Endothelial cell of umbilical vein (primary cell): ENCODE results near the gene ZNF418. TPM values are rescaled to one million over a fixed set of nuclear protein-coding genes. Genes with fewer than 3 reads are reported as not detected.
"Not testable (repeated sequence)": the region's sequence is repeated elsewhere in the genome, so short reads cannot be mapped to it uniquely, and the experiment has no call there.

Experiments
- BruUV-seq: library from RNA; stranded (reverse); fragments of 400-500 nt; replicated peaks from 2 replicates; lab custom pipeline; 2021; lab: Mats Ljungman, UMichigan
- CTCF ChIA-PET: fragments of 300-600, 350-600 bp; sonication (Branson Sonifier 250); formaldehyde crosslinking; loops from one replicate; lab custom pipeline; 2021; ENCODE audit warnings: antibody characterized with exemption, inconsistent platforms; lab: Charles Lee
- POLR2A ChIA-PET: fragments of 300-600, 350-600 bp; sonication (Branson Sonifier 250); formaldehyde crosslinking; loops from one replicate; lab custom pipeline; 2021; ENCODE audit warnings: antibody characterized with exemption, inconsistent platforms; lab: Charles Lee
- DNase-seq: peaks from one replicate; pipeline ENCODE4 v3.0.0-alpha.2; 2011; ENCODE audit warnings: low read depth, low spot score
- FAIRE-seq: peaks from 2 replicates; lab custom pipeline; 2011; peaks lifted over from hg19 to GRCh38; lab: Jason Lieb, UNC
- H2AFZ ChIP-seq: 2 replicates; pipeline ENCODE4 v1.6.0; 2012; ENCODE audit warnings: low read depth, low read length, control low read depth, inconsistent platforms
- H3K27ac ChIP-seq: 2 replicates; pipeline ENCODE4 v1.5.1; 2011; ENCODE audit warnings: low read depth, mild to moderate bottlenecking, control low read depth, low read length, moderate library complexity; ENCODE audit not compliant: insufficient read depth
- H3K27me3 ChIP-seq, 2 experiments: 2 replicates each; pipeline versions ENCODE4 v1.6.0 to v1.6.1; 2011; ENCODE audit warnings: low read length in 2 of 2, mixed read lengths in 1 of 2; ENCODE audit not compliant: control insufficient read depth in 2 of 2, insufficient read depth in 2 of 2
- H3K36me3 ChIP-seq, 2 experiments: 2 replicates in 1 of 2; 3 replicates in 1 of 2; pipeline ENCODE4 v1.5.1; 2011; ENCODE audit warnings: low read length in 2 of 2, mild to moderate bottlenecking in 1 of 2, moderate library complexity in 1 of 2; ENCODE audit not compliant: control insufficient read depth in 2 of 2, insufficient read depth in 2 of 2; ENCODE audit errors: extremely low read depth in 1 of 2
- H3K4me1 ChIP-seq: 3 replicates; pipeline ENCODE4 v1.5.1; 2011; ENCODE audit warnings: mild to moderate bottlenecking, low read length; ENCODE audit not compliant: control insufficient read depth, insufficient read depth; ENCODE audit errors: extremely low read depth
- H3K4me2 ChIP-seq: 2 replicates; pipeline ENCODE4 v1.6.1; 2011; ENCODE audit warnings: low read length, control low read depth, mixed read lengths; ENCODE audit not compliant: insufficient read depth
- H3K4me3 ChIP-seq, 3 experiments: fragments of 200-600 bp in 1 of 3; sonication (generic), shearing (Covaris generic) in 1 of 3; replicated peaks in 1 of 3; 2 replicates each; pipeline ENCODE4 v1.5.1; 2011 to 2016; ENCODE audit warnings: control low read depth in 3 of 3, low read length in 3 of 3, mild to moderate bottlenecking in 2 of 3, inconsistent platforms in 1 of 3, low read depth in 1 of 3, moderate library complexity in 1 of 3; ENCODE audit not compliant: insufficient read depth in 1 of 3
- H3K79me2 ChIP-seq: 2 replicates; pipeline ENCODE4 v1.6.0; 2012; ENCODE audit warnings: low read length, inconsistent platforms; ENCODE audit not compliant: control insufficient read depth, insufficient read depth
- H3K9ac ChIP-seq: replicated peaks from 2 replicates; pipeline ENCODE3; 2011; ENCODE audit warnings: low read length, control low read depth; ENCODE audit not compliant: insufficient read depth; ENCODE audit errors: extremely low read depth
- H3K9me1 ChIP-seq: replicated peaks from 3 replicates; pipeline ENCODE4 v1.6.0; 2011; ENCODE audit warnings: mild to moderate bottlenecking, low read length; ENCODE audit not compliant: control insufficient read depth, insufficient read depth; ENCODE audit errors: extremely low read depth
- H3K9me3 ChIP-seq: replicated peaks from 2 replicates; pipeline ENCODE4 v1.5.1; 2012; ENCODE audit warnings: low read length, inconsistent platforms; ENCODE audit not compliant: control insufficient read depth, insufficient read depth
- H4K20me1 ChIP-seq: replicated peaks from 2 replicates; pipeline ENCODE3; 2011; ENCODE audit warnings: mild to moderate bottlenecking, low read length; ENCODE audit not compliant: control insufficient read depth, insufficient read depth; ENCODE audit errors: extremely low read depth
- EZH2 ChIP-seq: IDR thresholded peaks from 2 replicates; pipeline ENCODE4 v1.6.1; 2012; ENCODE audit warnings: borderline replicate concordance, low read depth, mild to moderate bottlenecking, moderate library complexity, low read length, inconsistent platforms; ENCODE audit not compliant: severe bottlenecking
- FOS ChIP-seq: IDR thresholded peaks from 2 replicates; pipeline ENCODE4 v1.6.1; 2011; ENCODE audit warnings: mild to moderate bottlenecking, low read length, moderate library complexity, borderline replicate concordance; ENCODE audit not compliant: insufficient read depth
- GATA2 ChIP-seq: IDR thresholded peaks from 2 replicates; pipeline ENCODE4 v1.7.0; 2011; ENCODE audit warnings: low read depth, mild to moderate bottlenecking, moderate library complexity, mixed read lengths, low read length; ENCODE audit not compliant: insufficient read length, insufficient read depth
- JUN ChIP-seq: IDR thresholded peaks from 2 replicates; pipeline ENCODE4 v1.6.1; 2011; ENCODE audit warnings: borderline replicate concordance, low read depth; ENCODE audit not compliant: insufficient read length, insufficient read depth
- MAX ChIP-seq: IDR thresholded peaks from 2 replicates; pipeline ENCODE4 v1.6.1; 2011; ENCODE audit not compliant: insufficient read depth, insufficient read length
- MYC ChIP-seq: IDR thresholded peaks from one replicate; pipeline ENCODE4 v1.6.1; 2011; ENCODE audit warnings: mild to moderate bottlenecking, low read depth, low read length
- POLR2A ChIP-seq: IDR thresholded peaks from 2 replicates; pipeline ENCODE4 v1.6.1; 2012; ENCODE audit warnings: low read depth, mild to moderate bottlenecking, control low read depth, low read length
- POLR2AphosphoS5 ChIP-seq: IDR thresholded peaks from 2 replicates; pipeline ENCODE4 v1.6.1; 2012; ENCODE audit warnings: low read depth, mild to moderate bottlenecking, control low read depth, low read length, moderate library complexity; ENCODE audit not compliant: insufficient read depth
- dilution Hi-C: fragments of 300-500 bp; cut with MboI; formaldehyde crosslinking; loops from one replicate; pipeline ENCODE4 v1.15.0; 2019; ENCODE audit warnings: low sequenced_read_pairs; ENCODE audit not compliant: extremely low pct_ligation_motif_present
- intact Hi-C: fragments of 100-400 bp; cut with micrococcal nuclease; formaldehyde crosslinking; loops from one replicate; pipeline ENCODE4 v1.10.0; 2022
- polyA plus RNA-seq, 4 experiments: library from polyadenylated mRNA; depleted of rRNA in 3 of 4; stranded (reverse) in 3 of 4; unstranded in 1 of 4; fragments of >200 nt; gene quantifications; 2 replicates each; pipeline versions ENCODE4 v1.2.1 to v1.2.3, GENCODE V29; 2011 to 2012; ENCODE audit warnings: missing spikeins in 1 of 4
- total RNA-seq: library from RNA; stranded (reverse); gene quantifications from 2 replicates; pipeline ENCODE4 v1.2.3, GENCODE V29; 2021
- TF ChIP-seq, protein P1 (sequence below), 2 donors: IDR thresholded peaks; 1 replicate in 1 of 2; 2 replicates in 1 of 2; pipeline ENCODE4 v1.5.1; 2011; ENCODE audit warnings: low read length in 2 of 2, mild to moderate bottlenecking in 2 of 2, moderate library complexity in 2 of 2, control low read depth in 1 of 2, inconsistent platforms in 1 of 2, low read depth in 1 of 2; ENCODE audit not compliant: insufficient read depth in 1 of 2; ENCODE audit errors: extremely low read depth in 1 of 2

ZNF418 gene
- total and polyA plus RNA-seq, 2 donors (not counting 3 experiments of a cell fraction or from before 2014, with no cell fraction given) = 1.7 to 5.4 TPM

DNA sequence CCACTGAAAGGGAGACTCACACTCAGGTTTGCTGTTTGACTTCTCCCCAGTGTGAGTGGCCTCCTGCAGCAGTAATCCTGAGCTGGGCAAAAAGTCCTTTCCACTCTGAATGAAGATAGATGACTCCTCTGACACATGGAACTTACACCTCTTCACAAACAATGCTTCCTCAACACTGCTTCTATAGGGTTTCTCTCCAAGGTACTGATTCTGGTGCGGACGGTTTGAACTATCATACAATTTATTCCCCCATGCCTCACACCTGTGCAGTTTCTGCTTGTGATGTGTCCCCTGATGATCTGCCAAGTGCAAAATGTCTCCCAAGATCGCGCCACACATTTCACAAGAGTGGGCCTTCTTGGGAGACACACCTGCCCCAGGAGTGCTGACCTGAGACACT is 7.6 kb downstream of the ZNF418 start:
- Histone ChIP-seq H3K4me3 (no peak overlapping the region), H3K36me3 (no peaks in the 10 kb centered on the region), H3K9ac (no peak overlapping the region), H2AFZ (no peak overlapping the region), H3K4me2 (no peak overlapping the region), H3K9me1 (no peaks in the 10 kb centered on the region), H3K27me3 (no peaks in the 10 kb centered on the region), H3K4me1 (no peaks in the 10 kb centered on the region), H3K27ac (no peak overlapping the region), H3K79me2 (no peaks in the 10 kb centered on the region), H3K9me3 (peaks cover 11% of the 10 kb centered on the region), H4K20me1 (no peaks in the 10 kb centered on the region)
- ChIA-PET CTCF (no interaction called here), POLR2A (no interaction called here)
- BruUV-seq = no TSS peak
- no peak for TF ChIP-seq MAX
- TF ChIP-seq GATA2 = no peak
- no peak for TF ChIP-seq EZH2
- no peak for TF ChIP-seq JUN
- no peak for TF ChIP-seq POLR2A
- TF ChIP-seq FOS = no peak
- TF ChIP-seq POLR2AphosphoS5 = no peak
- TF ChIP-seq, protein P1, sequence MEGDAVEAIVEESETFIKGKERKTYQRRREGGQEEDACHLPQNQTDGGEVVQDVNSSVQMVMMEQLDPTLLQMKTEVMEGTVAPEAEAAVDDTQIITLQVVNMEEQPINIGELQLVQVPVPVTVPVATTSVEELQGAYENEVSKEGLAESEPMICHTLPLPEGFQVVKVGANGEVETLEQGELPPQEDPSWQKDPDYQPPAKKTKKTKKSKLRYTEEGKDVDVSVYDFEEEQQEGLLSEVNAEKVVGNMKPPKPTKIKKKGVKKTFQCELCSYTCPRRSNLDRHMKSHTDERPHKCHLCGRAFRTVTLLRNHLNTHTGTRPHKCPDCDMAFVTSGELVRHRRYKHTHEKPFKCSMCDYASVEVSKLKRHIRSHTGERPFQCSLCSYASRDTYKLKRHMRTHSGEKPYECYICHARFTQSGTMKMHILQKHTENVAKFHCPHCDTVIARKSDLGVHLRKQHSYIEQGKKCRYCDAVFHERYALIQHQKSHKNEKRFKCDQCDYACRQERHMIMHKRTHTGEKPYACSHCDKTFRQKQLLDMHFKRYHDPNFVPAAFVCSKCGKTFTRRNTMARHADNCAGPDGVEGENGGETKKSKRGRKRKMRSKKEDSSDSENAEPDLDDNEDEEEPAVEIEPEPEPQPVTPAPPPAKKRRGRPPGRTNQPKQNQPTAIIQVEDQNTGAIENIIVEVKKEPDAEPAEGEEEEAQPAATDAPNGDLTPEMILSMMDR (IDR thresholded peaks at IDR 0.05; ENCODE audit: extremely low read depth in 1 of 2, insufficient read depth in 1 of 2, low read depth in 1 of 2, low read length in 2 of 2) = no peak
- TF ChIP-seq MYC = no peak
- FAIRE-seq (no peak), DNase-seq (no peak)
- intact Hi-C loops (no loop called here), dilution Hi-C loops (no loop called here)

DNA sequence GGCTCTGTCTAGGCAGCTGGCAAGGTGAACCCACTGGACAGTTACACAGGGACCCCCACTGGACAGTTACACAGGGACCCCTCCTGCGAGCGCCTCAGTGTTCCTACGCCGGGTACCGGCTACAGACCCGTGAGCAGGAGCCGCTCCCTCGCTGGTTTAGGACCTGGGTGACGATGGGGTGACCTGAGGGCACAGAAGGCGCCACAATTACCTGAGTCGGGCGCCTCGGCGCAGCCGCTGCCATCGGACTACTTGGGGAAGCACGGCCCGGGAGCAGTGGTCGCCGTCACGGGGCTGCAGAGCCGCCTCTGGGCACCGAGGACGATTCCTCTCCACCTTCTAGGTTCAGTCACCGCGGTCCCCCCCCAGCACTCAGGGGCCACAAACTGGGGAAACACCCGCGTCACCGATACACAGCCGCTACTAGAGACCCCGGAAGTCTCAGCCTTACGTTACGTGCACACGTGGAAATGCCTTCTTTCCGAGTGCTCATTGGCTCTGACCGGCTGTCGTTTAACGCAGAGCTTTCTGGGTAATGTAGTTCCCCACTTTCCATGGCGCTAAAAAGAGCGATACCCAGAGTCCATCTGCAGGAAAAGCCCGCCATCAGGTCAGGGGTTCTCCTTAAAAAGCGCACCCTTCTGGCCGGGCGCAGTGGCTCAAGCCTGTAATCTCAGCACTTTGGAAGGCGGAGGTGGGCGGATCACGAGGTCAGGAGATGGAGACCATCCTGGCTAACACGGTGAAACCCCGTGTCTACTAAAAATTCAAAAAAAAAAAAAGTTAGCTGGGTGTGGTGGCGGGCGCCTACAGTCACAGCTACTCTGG is 18.8 kb downstream of the ZNF418 start, which contains the start of gene ZNF417:
Gene ZNF417, minus strand, starts transcription at position 425 of the 828 bp plus-strand sequence. Its CDS starts 181 bp downstream, at position 244.
- H3K9me1 ChIP-seq, H4K20me1 ChIP-seq, H3K27me3 ChIP-seq, H3K36me3 ChIP-seq, H3K4me1 ChIP-seq, H3K9me3 ChIP-seq, dilution Hi-C loops, H3K27ac ChIP-seq: not testable (repeated sequence)
- Histone ChIP-seq H2AFZ (peak within 1 kb of the TSS; percentile 75), H3K4me2 (peak within 1 kb of the TSS; percentile 66), H3K79me2 (peaks cover 11% of the 10 kb centered on the region), H3K4me3 (peak within 1 kb of the TSS; percentile 49 to 70 (median 68)), H3K9ac (peak within 1 kb of the TSS; percentile 38)
- BruUV-seq = TSS peak; percentile 64
- ChIA-PET CTCF (interaction anchor here (1.0 to 1.8 kb wide), 5 partner anchors 10 to 267 kb away, joined by 3 to 6 read pairs (median 5); partner anchors contain the start of genes ZNF274, ZNF418 and ZNF552), POLR2A (interaction anchor here (1.1 kb wide), 1 partner anchor 492 kb away, joined by 4 read pairs; the partner anchor contains the start of gene ZNF584)
- DNase-seq (peak; percentile 92), FAIRE-seq (peak; percentile 100)
- intact Hi-C loops = loop anchor here (1.0 kb wide), 2 partner anchors 31 to 147 kb away; partner anchors contain the start of genes ZNF256 and ZNF586
